Measurements from ENCODE around the gene LPAR3. TPM values are rescaled to one million over a fixed set of nuclear protein-coding genes. Genes with fewer than 3 reads are reported as not detected.

Gene LPAR3
- total RNA-seq, 1 donor, result 3.6 TPM

- no peak for DNase-seq (ENCODE audit: low read depth)
- H3K4me3 ChIP-seq (ENCODE audit: low read depth, low read length), result no peak overlapping the region
- no peak for TF ChIP-seq CTCF (IDR thresholded peaks at IDR 0.05; ENCODE audit: insufficient read depth, low read length)
Measured at GRCh38 chr1:84933011-84933611, 40.1 kb upstream of the LPAR3 start.

- no peak overlapping the region for H3K4me3 ChIP-seq (ENCODE audit: low read depth, low read length)
- no peak for TF ChIP-seq CTCF (IDR thresholded peaks at IDR 0.05; ENCODE audit: insufficient read depth, low read length)
- no peak for DNase-seq (ENCODE audit: low read depth)
Measured at GRCh38 chr1:84930831-84931230, 37.8 kb upstream of the LPAR3 start.

- no peak overlapping the region for H3K4me3 ChIP-seq (ENCODE audit: low read depth, low read length)
Measured at GRCh38 chr1:84930329-84930728, 37.3 kb upstream of the LPAR3 start.

GRCh38 chr1:84929581-84929980, 36.6 kb upstream of the LPAR3 start:
- H3K4me3 ChIP-seq (ENCODE audit: low read depth, low read length), result no peak overlapping the region
- no peak for DNase-seq (ENCODE audit: low read depth)
- TF ChIP-seq CTCF (IDR thresholded peaks at IDR 0.05; ENCODE audit: insufficient read depth, low read length), result no peak

More at GRCh38 chr1:84930329-84930728, 37.3 kb upstream of the LPAR3 start:
- no peak for DNase-seq (ENCODE audit: low read depth)
- TF ChIP-seq CTCF (IDR thresholded peaks at IDR 0.05; ENCODE audit: insufficient read depth, low read length), result no peak

- no peak for TF ChIP-seq CTCF (IDR thresholded peaks at IDR 0.05; ENCODE audit: insufficient read depth, low read length)
- no peak for DNase-seq (ENCODE audit: low read depth)
- no peak overlapping the region for H3K4me3 ChIP-seq (ENCODE audit: low read depth, low read length)
Measured at GRCh38 chr1:84928979-84929378, 36.0 kb upstream of the LPAR3 start.

GRCh38 chr1:84923317-84923716, 30.3 kb upstream of the LPAR3 start:
- TF ChIP-seq CTCF (IDR thresholded peaks at IDR 0.05; ENCODE audit: insufficient read depth, low read length), result no peak
- DNase-seq (ENCODE audit: low read depth), result no peak
- H3K4me3 ChIP-seq (ENCODE audit: low read depth, low read length), result no peak overlapping the region

GRCh38 chr1:84920159-84920558, 27.2 kb upstream of the LPAR3 start:
- DNase-seq (ENCODE audit: low read depth), result no peak
- no peak overlapping the region for H3K4me3 ChIP-seq (ENCODE audit: low read depth, low read length)
- no peak for TF ChIP-seq CTCF (IDR thresholded peaks at IDR 0.05; ENCODE audit: insufficient read depth, low read length)
